NCI-H2227 (cell line): ENCODE results near the gene FZD7.
A peak's percentile ranks its signal among the peaks of the same experiment; 100 is the strongest.

Source experiments
- DNase-seq: peaks from one replicate; lab custom pipeline; 2025; ENCODE audit not compliant: unreplicated experiment; lab: John Stamatoyannopoulos, UW

Gene FZD7

DNA sequence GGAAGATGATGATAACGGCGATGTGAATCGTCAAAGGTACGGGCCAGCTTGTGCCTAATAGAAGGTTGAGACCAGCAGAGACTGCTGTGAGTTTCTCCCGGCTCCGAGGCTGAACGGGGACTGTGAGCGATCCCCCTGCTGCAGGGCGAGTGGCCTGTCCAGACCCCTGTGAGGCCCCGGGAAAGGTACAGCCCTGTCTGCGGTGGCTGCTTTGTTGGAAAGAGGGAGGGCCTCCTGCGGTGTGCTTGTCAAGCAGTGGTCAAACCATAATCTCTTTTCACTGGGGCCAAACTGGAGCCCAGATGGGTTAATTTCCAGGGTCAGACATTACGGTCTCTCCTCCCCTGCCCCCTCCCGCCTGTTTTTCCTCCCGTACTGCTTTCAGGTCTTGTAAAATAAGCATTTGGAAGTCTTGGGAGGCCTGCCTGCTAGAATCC is 3.0 kb downstream of the FZD7 start:
- DNase-seq, result no peak

DNA sequence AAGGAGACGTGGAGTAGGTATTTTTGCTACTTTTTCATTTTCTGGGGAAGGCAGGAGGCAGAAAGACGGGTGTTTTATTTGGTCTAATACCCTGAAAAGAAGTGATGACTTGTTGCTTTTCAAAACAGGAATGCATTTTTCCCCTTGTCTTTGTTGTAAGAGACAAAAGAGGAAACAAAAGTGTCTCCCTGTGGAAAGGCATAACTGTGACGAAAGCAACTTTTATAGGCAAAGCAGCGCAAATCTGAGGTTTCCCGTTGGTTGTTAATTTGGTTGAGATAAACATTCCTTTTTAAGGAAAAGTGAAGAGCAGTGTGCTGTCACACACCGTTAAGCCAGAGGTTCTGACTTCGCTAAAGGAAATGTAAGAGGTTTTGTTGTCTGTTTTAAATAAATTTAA is 3.4 kb downstream of the FZD7 start:
- DNase-seq, result no peak

- DNase-seq, result no peak
These were observed 5.0 kb downstream of the FZD7 start for GRCh38 chr2:202038471-202039277.

- DNase-seq, result no peak
These were observed 5.8 kb downstream of the FZD7 start for GRCh38 chr2:202039278-202040078.

- no peak for DNase-seq
These were observed 6.6 kb downstream of the FZD7 start for GRCh38 chr2:202040079-202040844.

DNA sequence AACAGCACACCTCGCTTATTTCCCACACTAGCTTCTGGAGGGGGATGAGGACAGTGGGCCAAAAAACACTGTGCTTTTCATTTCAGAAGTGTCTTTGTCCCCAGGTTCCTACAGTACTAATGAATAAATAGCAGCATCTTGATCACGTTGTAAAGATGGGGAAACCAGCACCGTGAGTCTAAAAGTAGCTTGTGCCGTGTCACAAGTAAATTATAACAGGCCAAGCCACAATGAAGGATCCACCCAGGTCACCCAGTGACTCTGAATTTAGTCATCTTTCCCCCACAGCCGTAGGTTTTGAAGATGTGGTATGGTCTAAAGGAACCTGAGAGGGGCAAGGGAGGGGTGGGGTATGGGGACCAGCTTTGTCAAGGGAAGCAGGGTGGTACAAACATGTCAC is 8.8 kb downstream of the FZD7 start:
- DNase-seq, result no peak

GRCh38 chr2:202043475-202043874 is 9.8 kb downstream of the FZD7 start:
- DNase-seq, result no peak

GRCh38 chr2:202044777-202045176 is 11.1 kb downstream of the FZD7 start:
- no peak for DNase-seq

DNA sequence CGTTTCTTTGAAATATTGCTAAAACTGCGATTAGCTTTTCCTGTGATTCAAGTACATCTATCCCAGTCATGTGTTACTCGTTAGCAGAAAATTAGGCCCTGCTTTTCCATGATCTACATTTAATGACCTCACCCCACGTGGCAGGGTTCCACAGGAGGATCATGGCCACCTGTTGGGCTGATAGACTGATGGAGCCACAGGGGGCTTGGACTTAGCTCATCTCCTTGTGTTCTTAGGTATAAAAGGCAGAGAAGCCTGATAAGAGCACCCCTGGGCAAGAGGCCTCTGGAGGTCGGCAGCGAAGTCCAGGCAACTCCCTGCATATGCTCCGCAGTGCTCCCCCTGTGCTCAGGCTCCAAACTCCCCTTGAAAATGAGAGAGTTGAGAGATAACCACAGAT is 12.9 kb downstream of the FZD7 start:
- no peak for DNase-seq

GRCh38 chr2:202049092-202049728 is 15.6 kb downstream of the FZD7 start:
- no peak for DNase-seq

- no peak for DNase-seq
These were observed 16.2 kb downstream of the FZD7 start for GRCh38 chr2:202049840-202050239.

DNA sequence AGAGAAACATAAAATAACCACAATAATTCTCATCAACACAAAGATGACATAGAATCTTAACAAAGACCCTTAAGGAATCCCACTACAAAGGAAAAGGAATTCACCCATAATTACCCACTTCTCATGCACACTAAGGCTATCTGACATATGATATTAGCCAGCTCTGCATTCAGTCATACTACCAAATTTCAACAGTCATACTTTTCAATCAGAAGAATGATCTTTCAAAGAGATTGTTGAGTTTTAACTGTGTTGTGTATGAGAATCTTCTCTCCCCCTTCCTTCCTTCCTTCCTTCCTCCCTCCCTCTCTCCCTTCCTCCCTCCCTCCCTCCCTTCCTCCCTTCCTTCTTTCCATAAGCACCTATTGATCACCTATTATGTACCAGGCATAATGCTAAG is 17.0 kb downstream of the FZD7 start:
- no peak for DNase-seq

DNA sequence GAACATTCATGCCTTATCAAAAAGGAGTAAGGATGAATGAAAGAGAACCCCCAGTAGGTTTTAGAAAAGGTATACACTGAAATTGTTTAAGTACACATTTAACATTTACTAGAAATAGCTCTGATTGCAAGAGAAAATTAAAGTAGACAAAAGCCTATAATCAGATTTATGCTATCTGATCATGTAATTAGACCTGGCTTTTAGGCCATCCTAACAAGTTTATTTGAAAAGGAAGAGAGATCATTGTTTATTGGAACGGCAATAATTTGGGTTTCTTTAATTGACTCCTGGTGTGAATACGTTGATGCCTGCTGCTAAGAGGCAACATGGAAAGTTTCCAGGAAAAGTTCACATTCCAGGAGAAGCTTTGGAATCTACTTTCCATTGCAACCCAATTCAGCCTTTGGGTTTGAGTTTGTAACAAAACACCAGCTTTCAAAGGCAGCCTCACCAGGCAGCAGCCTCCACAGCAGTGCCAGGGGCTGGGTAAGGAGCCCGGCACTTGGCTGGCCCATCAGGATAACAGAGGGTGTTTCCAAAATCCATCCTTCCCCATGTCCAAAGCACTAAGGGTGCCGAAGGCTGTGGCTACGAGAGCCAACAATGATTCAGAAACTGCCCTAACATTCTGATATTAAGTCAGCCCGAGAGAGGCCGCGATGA is 18.0 kb downstream of the FZD7 start:
- DNase-seq, result no peak

DNA sequence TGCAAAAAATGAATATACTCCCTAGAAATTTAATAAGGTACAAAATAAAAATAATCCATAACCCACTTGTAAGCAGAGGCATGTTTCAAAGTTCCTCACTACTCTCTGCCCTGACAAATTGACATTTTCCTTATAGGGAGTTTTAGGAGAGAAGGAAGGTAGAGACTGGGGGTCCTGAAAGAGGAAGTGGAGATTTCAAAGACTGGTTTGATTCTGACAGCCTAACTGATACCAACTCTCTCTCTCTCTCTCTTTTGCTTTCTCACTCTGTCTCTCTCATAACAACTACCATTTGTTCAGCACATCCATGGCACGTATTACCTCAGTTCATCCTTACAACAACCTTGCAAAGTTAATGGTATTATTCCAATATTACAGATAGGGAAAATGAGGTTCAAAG is 18.6 kb downstream of the FZD7 start:
- no peak for DNase-seq

DNA sequence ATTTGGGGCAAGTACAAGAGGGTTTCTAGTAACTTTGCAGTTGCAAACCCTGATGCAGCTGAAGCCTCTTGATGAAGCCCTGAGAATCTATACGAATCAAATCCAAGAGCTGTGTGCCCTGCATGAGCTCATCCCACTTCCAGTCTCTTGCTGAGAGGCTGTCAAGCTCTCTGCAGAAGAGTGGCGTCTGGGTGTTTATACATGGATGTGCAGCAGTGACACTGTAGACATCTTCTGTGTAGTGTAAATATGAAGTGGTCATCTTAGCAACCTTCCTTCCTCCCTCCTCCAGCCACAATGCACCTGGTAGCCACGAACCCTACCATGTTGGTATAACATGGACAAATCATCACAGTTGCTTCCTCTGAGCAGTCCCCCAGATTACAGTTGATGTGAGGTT is 21.0 kb downstream of the FZD7 start:
- DNase-seq, result no peak

GRCh38 chr2:202056611-202057010 is 23.0 kb downstream of the FZD7 start:
- DNase-seq, result peak; percentile 21

DNA sequence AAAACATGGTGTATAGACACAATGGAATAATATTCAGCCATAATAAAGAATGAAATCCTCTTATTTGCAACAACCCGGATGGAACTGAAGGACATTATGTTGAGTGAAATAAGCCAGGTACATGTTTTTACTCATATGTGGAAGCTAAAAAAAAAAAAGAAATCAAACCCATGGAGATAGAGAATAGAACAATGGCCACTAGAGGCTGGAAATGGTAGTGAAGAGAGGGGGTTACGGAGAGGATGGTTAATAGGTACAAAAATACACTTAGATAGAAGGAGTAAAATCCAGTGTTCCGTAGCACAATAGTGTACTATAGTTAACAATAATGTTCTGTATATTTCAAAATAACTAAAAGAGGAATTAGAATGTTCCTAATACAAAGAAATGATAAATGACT is 26.6 kb downstream of the FZD7 start:
- no peak for DNase-seq

DNA sequence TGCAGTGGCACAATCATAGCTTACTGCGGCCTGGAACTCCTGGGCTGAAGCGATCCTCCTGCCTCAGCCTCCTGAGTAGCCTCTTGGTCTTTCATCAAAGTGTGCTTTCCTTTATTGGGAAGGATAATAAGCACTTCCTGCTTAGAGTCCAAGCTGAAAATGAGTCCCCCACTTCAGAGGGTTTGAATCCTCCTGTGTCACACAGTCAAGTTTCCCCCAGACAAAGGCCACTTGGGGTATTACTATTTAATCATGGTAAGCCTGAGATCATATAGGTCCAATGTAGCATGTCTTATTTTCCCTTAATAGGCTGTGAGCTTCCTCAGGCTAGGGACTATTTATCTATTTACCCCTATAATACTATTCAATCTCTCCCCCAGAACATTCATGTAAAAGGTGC is 28.0 kb downstream of the FZD7 start:
- DNase-seq, result no peak

DNA sequence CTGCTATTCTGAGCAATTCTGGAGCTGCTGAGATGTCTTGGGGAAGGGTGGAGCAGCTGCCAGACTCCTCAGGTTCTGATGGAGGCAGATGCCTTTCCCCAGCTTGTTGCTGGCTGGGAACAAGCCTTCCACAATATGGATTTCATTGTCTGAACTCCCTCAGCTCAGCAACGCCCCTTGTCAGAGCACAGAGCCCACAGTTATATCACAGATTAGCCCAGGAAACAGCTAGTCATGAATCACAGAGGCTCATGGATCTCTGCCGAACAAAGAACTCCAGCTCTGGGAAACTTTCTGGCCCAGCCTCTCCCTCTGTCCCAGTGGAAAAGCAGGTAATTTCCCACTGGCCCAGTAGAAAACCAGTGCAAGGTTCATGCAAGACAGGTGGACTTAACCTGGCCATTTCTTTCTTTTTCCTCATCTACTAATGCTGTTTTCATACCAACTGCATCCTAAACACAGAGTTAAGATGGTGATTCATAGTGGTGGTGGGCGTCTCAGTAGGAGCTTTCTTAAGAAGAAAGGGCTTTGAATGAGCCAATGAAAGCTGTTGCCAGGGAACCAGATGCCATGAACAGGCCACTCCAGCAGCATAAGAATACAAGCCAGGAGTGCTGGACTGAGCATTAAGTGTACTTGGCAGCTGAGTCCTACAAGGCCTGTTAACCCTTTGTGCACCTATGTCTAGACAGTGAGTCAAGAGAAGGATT is 30.7 kb downstream of the FZD7 start:
- peak; percentile 76 for DNase-seq

DNA sequence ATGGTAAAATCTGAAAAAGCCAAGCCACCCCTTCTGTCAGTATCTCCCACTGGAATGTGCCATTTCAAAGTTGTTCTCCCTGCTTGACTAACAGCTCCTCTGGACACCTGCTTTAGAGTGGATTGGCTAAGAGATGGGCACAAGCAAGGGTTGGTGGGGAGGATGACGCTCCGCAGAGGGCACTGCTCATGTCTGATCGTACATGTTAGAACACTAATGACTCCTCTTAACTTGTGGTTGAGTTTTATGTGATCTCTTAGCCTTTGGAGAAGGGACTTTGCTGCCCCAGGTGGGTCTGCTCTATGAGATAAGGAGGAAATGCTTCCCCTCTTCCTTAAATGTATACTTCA is 31.2 kb downstream of the FZD7 start:
- DNase-seq, result no peak
